Measurements from ENCODE around the gene PPAT.
A peak's percentile ranks its signal among the peaks of the same experiment; 100 is the strongest.

The PPAT gene

DNA sequence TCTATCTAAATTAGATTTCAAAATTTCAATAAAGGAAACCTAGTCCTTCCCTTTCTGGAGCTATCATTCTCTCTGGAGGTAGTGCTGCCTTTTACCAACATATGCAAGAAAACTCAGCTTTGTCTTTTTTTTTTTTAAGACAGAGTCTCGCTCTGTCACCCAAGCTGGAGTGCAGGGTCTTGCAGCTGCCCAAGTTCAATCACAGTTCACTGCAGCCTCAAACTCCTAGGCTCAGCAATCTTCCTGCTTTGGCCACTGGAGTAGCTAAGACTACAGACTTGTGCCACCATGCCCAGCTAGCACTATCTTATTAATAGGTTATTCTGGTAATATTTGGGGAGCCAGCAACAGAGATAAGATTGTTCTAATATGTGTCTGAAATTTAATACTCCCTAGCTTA, 60.5 kb downstream of the PPAT start:
- WGBS: 65% methylated on average over 1 of the region's 1 CpG
- DNase-seq: no peak

GRCh38 chr4:56372774-56373173, 62.6 kb downstream of the PPAT start:
- Histone ChIP-seq H3K4me2 (ENCODE audit: low read length, poor library complexity, severe bottlenecking) (no peak overlapping the region), H3K9me3 (ENCODE audit: control insufficient read depth, low read length) (no peaks in the 10 kb centered on the region), H2BK15ac (ENCODE audit: low read depth, poor library complexity, severe bottlenecking) (no peak overlapping the region), H3K79me1 (replicated peaks; ENCODE audit: low read length, poor library complexity, severe bottlenecking) (no peaks in the 10 kb centered on the region), H4K8ac (ENCODE audit: low read length) (no peak overlapping the region), H4K91ac (ENCODE audit: low read length) (no peak overlapping the region), H3K9ac (ENCODE audit: low read length) (peak overlapping the region; percentile 5), H2BK120ac (ENCODE audit: low read depth, low read length) (no peak overlapping the region), H3K36me3 (ENCODE audit: control insufficient read depth in 1 of 2, insufficient read depth in 2 of 2, low read depth in 1 of 2, low read length in 2 of 2) (peaks cover 2 to 36% of the 10 kb centered on the region in 2 experiments), H3K4me3 (ENCODE audit: insufficient read depth in 1 of 2, low read depth in 1 of 2, low read length in 2 of 2) (no peak overlapping the region), H3K14ac (ENCODE audit: low read length in 2 of 2) (no peak overlapping the region), H2AK5ac (ENCODE audit: low read length, severe bottlenecking) (no peak overlapping the region), H3K23ac (ENCODE audit: low read length in 2 of 2) (no peak overlapping the region), H3K27ac (ENCODE audit: low read length, poor library complexity, severe bottlenecking) (no peak overlapping the region), H3K4ac (ENCODE audit: low read depth in 1 of 2, low read length in 2 of 2) (no peak overlapping the region), H2BK5ac (ENCODE audit: low read depth, low read length, poor library complexity, severe bottlenecking) (no peak overlapping the region), H2BK12ac (ENCODE audit: low read length in 2 of 2) (no peak overlapping the region), H3K4me1 (ENCODE audit: control insufficient read depth, insufficient read depth, low read depth, low read length) (no peaks in the 10 kb centered on the region), H3K27me3 (ENCODE audit: control insufficient read depth in 1 of 2, insufficient read depth in 1 of 2, low read length in 2 of 2) (no peaks in the 10 kb centered on the region), H3K18ac (ENCODE audit: low read depth in 1 of 2, low read length in 2 of 2) (no peak overlapping the region), H2AFZ (ENCODE audit: low read depth, low read length) (no peak overlapping the region)
- WGBS: no CpG with 5 or more reads among the region's 1 CpG
- DNase-seq: no peak

More for the DNA sequence above, 60.5 kb downstream of the PPAT start:
- no peaks in the 10 kb centered on the region for H3K4me1 ChIP-seq (ENCODE audit: control insufficient read depth, insufficient read depth, low read depth, low read length)
- no peak overlapping the region for H2AK5ac ChIP-seq (ENCODE audit: low read length, severe bottlenecking)
- no peak overlapping the region for H2BK12ac ChIP-seq (ENCODE audit: low read length in 2 of 2)
- no peak overlapping the region for H3K27ac ChIP-seq (ENCODE audit: low read length, poor library complexity, severe bottlenecking)
- H3K9me3 ChIP-seq (ENCODE audit: control insufficient read depth, low read length): no peaks in the 10 kb centered on the region
- H3K14ac ChIP-seq (ENCODE audit: low read length in 2 of 2): no peak overlapping the region
- peaks cover 2 to 36% of the 10 kb centered on the region in 2 experiments for H3K36me3 ChIP-seq (ENCODE audit: control insufficient read depth in 1 of 2, insufficient read depth in 2 of 2, low read depth in 1 of 2, low read length in 2 of 2)
- no peak overlapping the region for H2BK5ac ChIP-seq (ENCODE audit: low read depth, low read length, poor library complexity, severe bottlenecking)
- no peak overlapping the region for H4K8ac ChIP-seq (ENCODE audit: low read length)
- no peak overlapping the region for H3K4me2 ChIP-seq (ENCODE audit: low read length, poor library complexity, severe bottlenecking)
- no peaks in the 10 kb centered on the region for H3K79me1 ChIP-seq (replicated peaks; ENCODE audit: low read length, poor library complexity, severe bottlenecking)
- H2BK120ac ChIP-seq (ENCODE audit: low read depth, low read length): no peak overlapping the region
- no peaks in the 10 kb centered on the region for H3K27me3 ChIP-seq (ENCODE audit: control insufficient read depth in 1 of 2, insufficient read depth in 1 of 2, low read length in 2 of 2)
- H3K4ac ChIP-seq (ENCODE audit: low read depth in 1 of 2, low read length in 2 of 2): no peak overlapping the region
- H3K4me3 ChIP-seq (ENCODE audit: insufficient read depth in 1 of 2, low read depth in 1 of 2, low read length in 2 of 2): no peak overlapping the region
- H3K9ac ChIP-seq (ENCODE audit: low read length): no peak overlapping the region
- H3K23ac ChIP-seq (ENCODE audit: low read length in 2 of 2): no peak overlapping the region
- no peak overlapping the region for H2AFZ ChIP-seq (ENCODE audit: low read depth, low read length)
- no peak overlapping the region for H2BK15ac ChIP-seq (ENCODE audit: low read depth, poor library complexity, severe bottlenecking)
- H3K18ac ChIP-seq (ENCODE audit: low read depth in 1 of 2, low read length in 2 of 2): no peak overlapping the region
- H4K91ac ChIP-seq (ENCODE audit: low read length): no peak overlapping the region

- H3K4me1 ChIP-seq (ENCODE audit: control insufficient read depth, insufficient read depth, low read depth, low read length): no peaks in the 10 kb centered on the region
- H3K4me3 ChIP-seq (ENCODE audit: insufficient read depth in 1 of 2, low read depth in 1 of 2, low read length in 2 of 2): no peak overlapping the region
- H3K14ac ChIP-seq (ENCODE audit: low read length in 2 of 2): no peak overlapping the region
- 76% methylated on average over 5 of the region's 8 CpGs for WGBS
- H3K27ac ChIP-seq (ENCODE audit: low read length, poor library complexity, severe bottlenecking): no peak overlapping the region
- H2AFZ ChIP-seq (ENCODE audit: low read depth, low read length): no peak overlapping the region
- H3K27me3 ChIP-seq (ENCODE audit: control insufficient read depth in 1 of 2, insufficient read depth in 1 of 2, low read length in 2 of 2): no peaks in the 10 kb centered on the region
- no peak overlapping the region for H3K4ac ChIP-seq (ENCODE audit: low read depth in 1 of 2, low read length in 2 of 2)
- peaks cover 2 to 30% of the 10 kb centered on the region in 2 experiments for H3K36me3 ChIP-seq (ENCODE audit: control insufficient read depth in 1 of 2, insufficient read depth in 2 of 2, low read depth in 1 of 2, low read length in 2 of 2)
- H2BK12ac ChIP-seq (ENCODE audit: low read length in 2 of 2): no peak overlapping the region
- no peaks in the 10 kb centered on the region for H3K79me1 ChIP-seq (replicated peaks; ENCODE audit: low read length, poor library complexity, severe bottlenecking)
- H2AK5ac ChIP-seq (ENCODE audit: low read length, severe bottlenecking): no peak overlapping the region
- H3K9ac ChIP-seq (ENCODE audit: low read length): no peak overlapping the region
- no peak overlapping the region for H3K18ac ChIP-seq (ENCODE audit: low read depth in 1 of 2, low read length in 2 of 2)
- no peak overlapping the region for H2BK120ac ChIP-seq (ENCODE audit: low read depth, low read length)
- H3K4me2 ChIP-seq (ENCODE audit: low read length, poor library complexity, severe bottlenecking): no peak overlapping the region
- no peak overlapping the region for H2BK5ac ChIP-seq (ENCODE audit: low read depth, low read length, poor library complexity, severe bottlenecking)
- no peak overlapping the region for H3K23ac ChIP-seq (ENCODE audit: low read length in 2 of 2)
- H2BK15ac ChIP-seq (ENCODE audit: low read depth, poor library complexity, severe bottlenecking): no peak overlapping the region
- H3K9me3 ChIP-seq (ENCODE audit: control insufficient read depth, low read length): no peaks in the 10 kb centered on the region
- DNase-seq: no peak
- H4K8ac ChIP-seq (ENCODE audit: low read length): no peak overlapping the region
- no peak overlapping the region for H4K91ac ChIP-seq (ENCODE audit: low read length)
Observed at GRCh38 chr4:56371426-56372220, 63.8 kb downstream of the PPAT start.

- Histone ChIP-seq H3K14ac (ENCODE audit: low read length in 2 of 2) (no peak overlapping the region), H3K27me3 (ENCODE audit: control insufficient read depth in 1 of 2, insufficient read depth in 1 of 2, low read length in 2 of 2) (no peaks in the 10 kb centered on the region), H4K8ac (ENCODE audit: low read length) (no peak overlapping the region), H2AK5ac (ENCODE audit: low read length, severe bottlenecking) (no peak overlapping the region), H3K18ac (ENCODE audit: low read depth in 1 of 2, low read length in 2 of 2) (no peak overlapping the region), H4K91ac (ENCODE audit: low read length) (no peak overlapping the region), H3K23ac (ENCODE audit: low read length in 2 of 2) (no peak overlapping the region), H3K36me3 (ENCODE audit: control insufficient read depth in 1 of 2, insufficient read depth in 2 of 2, low read depth in 1 of 2, low read length in 2 of 2) (peaks cover 2 to 24% of the 10 kb centered on the region in 2 experiments), H3K4me2 (ENCODE audit: low read length, poor library complexity, severe bottlenecking) (no peak overlapping the region), H3K4ac (ENCODE audit: low read depth in 1 of 2, low read length in 2 of 2) (no peak overlapping the region), H3K9me3 (ENCODE audit: control insufficient read depth, low read length) (no peaks in the 10 kb centered on the region), H2AFZ (ENCODE audit: low read depth, low read length) (no peak overlapping the region), H3K9ac (ENCODE audit: low read length) (no peak overlapping the region), H3K4me1 (ENCODE audit: control insufficient read depth, insufficient read depth, low read depth, low read length) (no peaks in the 10 kb centered on the region), H3K27ac (ENCODE audit: low read length, poor library complexity, severe bottlenecking) (no peak overlapping the region), H3K4me3 (ENCODE audit: insufficient read depth in 1 of 2, low read depth in 1 of 2, low read length in 2 of 2) (no peak overlapping the region), H2BK5ac (ENCODE audit: low read depth, low read length, poor library complexity, severe bottlenecking) (no peak overlapping the region), H2BK12ac (ENCODE audit: low read length in 2 of 2) (no peak overlapping the region), H2BK120ac (ENCODE audit: low read depth, low read length) (no peak overlapping the region), H2BK15ac (ENCODE audit: low read depth, poor library complexity, severe bottlenecking) (no peak overlapping the region), H3K79me1 (replicated peaks; ENCODE audit: low read length, poor library complexity, severe bottlenecking) (no peaks in the 10 kb centered on the region)
- DNase-seq: no peak
- WGBS: 100% methylated on average over 1 of the region's 3 CpGs
Observed at GRCh38 chr4:56370377-56370776, 65.0 kb downstream of the PPAT start.

Measured in mesenchymal stem cell (in vitro differentiated cells and primary cell).